ENCODE measurements around the gene EPHB1.
"Not testable (repeated sequence)": the region's sequence is repeated elsewhere in the genome, so short reads cannot be mapped to it uniquely, and the experiment has no call there.

The EPHB1 gene

GRCh38 chr3:134768837-134769236 is 26.2 kb upstream of the EPHB1 start:
- no peak for TF ChIP-seq FOXP2 (optimal IDR thresholded peaks at IDR 0.05; ENCODE audit: control extremely low read depth, extremely low read length, insufficient read depth)
- TF ChIP-seq POLR2AphosphoS5 (IDR thresholded peaks at IDR 0.05; ENCODE audit: borderline replicate concordance, low read depth, low read length): no peak
- no peak for TF ChIP-seq EZH2 (IDR thresholded peaks at IDR 0.05)
- no peak for DNase-seq (ENCODE audit: low read depth, low spot score)
- Histone ChIP-seq H3K9ac (ENCODE audit: insufficient read length) (no peak overlapping the region), H3K4me3 (no peak overlapping the region), H3K27ac (no peak overlapping the region), H3K36me3 (ENCODE audit: insufficient read depth, low read length) (no peaks in the 10 kb centered on the region), H3K9me3 (ENCODE audit: low read depth, low read length) (no peaks in the 10 kb centered on the region)

GRCh38 chr3:134769287-134769868 is 25.7 kb upstream of the EPHB1 start:
- H3K36me3 ChIP-seq (ENCODE audit: insufficient read depth, low read length): no peaks in the 10 kb centered on the region
- DNase-seq (ENCODE audit: low read depth, low spot score): no peak
- no peak overlapping the region for H3K27ac ChIP-seq
- no peak overlapping the region for H3K4me3 ChIP-seq
- no peaks in the 10 kb centered on the region for H3K9me3 ChIP-seq (ENCODE audit: low read depth, low read length)
- H3K9ac ChIP-seq (ENCODE audit: insufficient read length): no peak overlapping the region
- TF ChIP-seq POLR2AphosphoS5 (IDR thresholded peaks at IDR 0.05; ENCODE audit: borderline replicate concordance, low read depth, low read length) (no peak), FOXP2 (optimal IDR thresholded peaks at IDR 0.05; ENCODE audit: control extremely low read depth, extremely low read length, insufficient read depth) (no peak), EZH2 (IDR thresholded peaks at IDR 0.05) (no peak)

DNA sequence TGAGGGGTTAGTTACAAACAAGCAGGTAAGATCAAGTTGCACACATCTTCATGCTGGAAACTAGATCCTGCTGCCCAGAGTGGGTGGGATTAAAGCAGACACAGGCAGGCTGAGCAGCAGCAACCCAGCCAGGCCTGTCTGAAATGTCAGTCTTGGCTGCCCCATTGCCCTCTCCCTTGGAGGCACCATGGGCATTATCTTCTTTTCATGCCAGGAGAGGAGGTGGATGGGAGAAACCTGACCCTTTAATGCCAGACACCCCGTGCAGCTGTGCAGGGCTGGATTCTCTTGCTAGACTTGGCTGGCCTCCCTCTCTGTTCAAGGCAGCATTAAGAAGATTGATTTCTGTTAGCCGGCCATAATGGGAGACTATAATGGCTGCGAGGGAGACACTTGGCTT is 23.0 kb upstream of the EPHB1 start:
- no peak overlapping the region for H3K27ac ChIP-seq
- no peak for DNase-seq (ENCODE audit: low read depth, low spot score)
- no peak overlapping the region for H3K4me3 ChIP-seq
- no peaks in the 10 kb centered on the region for H3K36me3 ChIP-seq (ENCODE audit: insufficient read depth, low read length)
- H3K9ac ChIP-seq (ENCODE audit: insufficient read length): no peak overlapping the region
- no peaks in the 10 kb centered on the region for H3K9me3 ChIP-seq (ENCODE audit: low read depth, low read length)
- no peak for TF ChIP-seq POLR2AphosphoS5 (IDR thresholded peaks at IDR 0.05; ENCODE audit: borderline replicate concordance, low read depth, low read length)
- TF ChIP-seq EZH2 (IDR thresholded peaks at IDR 0.05): no peak
- TF ChIP-seq FOXP2 (optimal IDR thresholded peaks at IDR 0.05; ENCODE audit: control extremely low read depth, extremely low read length, insufficient read depth): no peak

DNA sequence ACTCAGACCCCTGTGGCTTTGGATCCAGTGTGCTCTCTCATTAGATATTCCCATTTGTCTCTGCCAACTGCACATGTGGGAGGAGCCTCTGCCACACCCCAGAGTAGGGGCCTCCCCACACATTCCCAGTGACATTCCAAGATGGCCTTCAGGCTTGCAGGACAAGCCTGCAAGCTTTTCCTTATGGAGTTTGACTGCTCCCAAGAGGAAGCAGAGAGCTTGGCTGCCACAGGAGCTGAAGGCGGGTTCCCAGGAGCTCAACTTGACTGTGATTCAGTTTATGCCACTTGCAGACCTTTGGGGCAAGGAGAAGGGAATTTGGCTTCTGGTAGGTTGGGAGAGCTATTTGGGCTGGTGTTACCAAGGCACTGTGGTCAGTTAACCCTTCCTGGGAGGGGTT is 22.5 kb upstream of the EPHB1 start:
- H3K36me3 ChIP-seq (ENCODE audit: insufficient read depth, low read length): no peaks in the 10 kb centered on the region
- H3K9me3 ChIP-seq (ENCODE audit: low read depth, low read length): no peaks in the 10 kb centered on the region
- H3K4me3 ChIP-seq: no peak overlapping the region
- no peak for DNase-seq (ENCODE audit: low read depth, low spot score)
- no peak for TF ChIP-seq EZH2 (IDR thresholded peaks at IDR 0.05)
- no peak for TF ChIP-seq POLR2AphosphoS5 (IDR thresholded peaks at IDR 0.05; ENCODE audit: borderline replicate concordance, low read depth, low read length)
- TF ChIP-seq FOXP2 (optimal IDR thresholded peaks at IDR 0.05; ENCODE audit: control extremely low read depth, extremely low read length, insufficient read depth): no peak
- no peak overlapping the region for H3K9ac ChIP-seq (ENCODE audit: insufficient read length)
- no peak overlapping the region for H3K27ac ChIP-seq

DNA sequence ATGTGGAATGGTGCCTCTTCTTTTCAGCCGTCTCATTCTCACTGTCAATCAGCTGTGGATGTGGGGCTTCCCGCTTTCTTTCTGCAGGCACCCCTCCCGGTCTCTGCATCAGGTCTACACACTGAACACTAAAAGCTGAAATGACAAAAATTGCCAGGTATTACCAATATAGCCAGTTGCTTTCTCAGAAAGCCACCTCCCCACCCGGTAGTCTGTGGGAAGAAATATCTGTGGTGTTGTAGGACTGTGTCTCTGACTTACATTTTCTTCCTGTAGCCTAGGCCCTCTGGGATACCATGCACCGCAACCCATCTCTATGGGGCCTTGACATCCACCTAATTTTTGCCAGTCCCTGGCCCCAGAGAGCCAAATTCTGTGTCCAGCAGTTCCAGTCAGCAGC is 19.2 kb upstream of the EPHB1 start:
- Histone ChIP-seq H3K27ac (no peak overlapping the region), H3K4me3 (no peak overlapping the region), H3K9ac (ENCODE audit: insufficient read length) (no peak overlapping the region), H3K9me3 (ENCODE audit: low read depth, low read length) (no peaks in the 10 kb centered on the region), H3K36me3 (ENCODE audit: insufficient read depth, low read length) (no peaks in the 10 kb centered on the region)
- TF ChIP-seq POLR2AphosphoS5 (IDR thresholded peaks at IDR 0.05; ENCODE audit: borderline replicate concordance, low read depth, low read length) (no peak), EZH2 (IDR thresholded peaks at IDR 0.05) (no peak), FOXP2 (optimal IDR thresholded peaks at IDR 0.05; ENCODE audit: control extremely low read depth, extremely low read length, insufficient read depth) (no peak)
- no peak for DNase-seq (ENCODE audit: low read depth, low spot score)

GRCh38 chr3:134776518-134776917 is 18.5 kb upstream of the EPHB1 start:
- Histone ChIP-seq H3K4me3 (no peak overlapping the region), H3K9me3 (ENCODE audit: low read depth, low read length) (no peaks in the 10 kb centered on the region), H3K9ac (ENCODE audit: insufficient read length) (no peak overlapping the region), H3K27ac (no peak overlapping the region), H3K36me3 (ENCODE audit: insufficient read depth, low read length) (no peaks in the 10 kb centered on the region)
- DNase-seq (ENCODE audit: low read depth, low spot score): no peak
- no peak for TF ChIP-seq FOXP2 (optimal IDR thresholded peaks at IDR 0.05; ENCODE audit: control extremely low read depth, extremely low read length, insufficient read depth)
- no peak for TF ChIP-seq EZH2 (IDR thresholded peaks at IDR 0.05)
- no peak for TF ChIP-seq POLR2AphosphoS5 (IDR thresholded peaks at IDR 0.05; ENCODE audit: borderline replicate concordance, low read depth, low read length)

- H3K9ac ChIP-seq (ENCODE audit: insufficient read length): no peak overlapping the region
- H3K27ac ChIP-seq: no peak overlapping the region
- TF ChIP-seq EZH2 (IDR thresholded peaks at IDR 0.05) (no peak), FOXP2 (optimal IDR thresholded peaks at IDR 0.05; ENCODE audit: control extremely low read depth, extremely low read length, insufficient read depth) (no peak), POLR2AphosphoS5 (IDR thresholded peaks at IDR 0.05; ENCODE audit: borderline replicate concordance, low read depth, low read length) (no peak)
- H3K4me3 ChIP-seq: no peak overlapping the region
- DNase-seq (ENCODE audit: low read depth, low spot score): no peak
- H3K36me3 ChIP-seq (ENCODE audit: insufficient read depth, low read length): no peaks in the 10 kb centered on the region
- H3K9me3 ChIP-seq (ENCODE audit: low read depth, low read length): no peaks in the 10 kb centered on the region
These were observed 17.7 kb upstream of the EPHB1 start for GRCh38 chr3:134777341-134777740.

DNA sequence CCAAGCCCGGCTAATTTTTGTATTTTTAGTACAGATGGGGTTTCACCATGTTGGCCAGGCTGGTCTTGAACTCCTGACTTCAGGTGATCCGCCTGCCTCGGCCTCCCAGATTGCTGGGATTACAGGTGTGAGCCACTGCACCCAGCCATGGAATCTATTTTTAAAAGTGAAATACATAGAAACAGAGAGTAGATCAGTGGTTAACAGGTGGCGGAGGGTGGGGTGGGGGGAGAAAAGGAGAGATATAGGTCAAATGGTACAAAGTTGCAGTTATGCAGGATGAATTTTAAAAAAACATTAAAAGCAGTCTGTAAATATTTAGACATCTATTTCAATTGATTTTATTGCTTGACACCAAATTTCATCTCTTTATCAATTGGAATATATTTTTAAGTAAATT is 6.8 kb upstream of the EPHB1 start:
- H3K27ac ChIP-seq; H3K9ac ChIP-seq (ENCODE audit: insufficient read length); H3K36me3 ChIP-seq (ENCODE audit: insufficient read depth, low read length); H3K9me3 ChIP-seq (ENCODE audit: low read depth, low read length); H3K4me3 ChIP-seq; DNase-seq (ENCODE audit: low read depth, low spot score): not testable (repeated sequence)

- no peak overlapping the region for H3K4me3 ChIP-seq
- no peaks in the 10 kb centered on the region for H3K9me3 ChIP-seq (ENCODE audit: low read depth, low read length)
- no peak for DNase-seq (ENCODE audit: low read depth, low spot score)
- no peak for TF ChIP-seq EZH2 (IDR thresholded peaks at IDR 0.05)
- no peak for TF ChIP-seq POLR2AphosphoS5 (IDR thresholded peaks at IDR 0.05; ENCODE audit: borderline replicate concordance, low read depth, low read length)
- no peak for TF ChIP-seq FOXP2 (optimal IDR thresholded peaks at IDR 0.05; ENCODE audit: control extremely low read depth, extremely low read length, insufficient read depth)
- H3K9ac ChIP-seq (ENCODE audit: insufficient read length): no peak overlapping the region
- H3K36me3 ChIP-seq (ENCODE audit: insufficient read depth, low read length): no peaks in the 10 kb centered on the region
- H3K27ac ChIP-seq: no peak overlapping the region
These were observed 5.0 kb upstream of the EPHB1 start for GRCh38 chr3:134790065-134790464.
